Natural killer cell (primary cell): Measurements from ENCODE around the gene OR2V2. TPM values are rescaled to one million over a fixed set of nuclear protein-coding genes. Genes with fewer than 3 reads are reported as not detected.
A peak's percentile ranks its signal among the peaks of the same experiment; 100 is the strongest.

Experiments
- ATAC-seq, 3 donors: fragments of 150-1000 bp in 2 of 3; fragments of 200-7000 bp in 1 of 3; cut with Tn5 transposase; 1 replicate in 1 of 3; 2 replicates in 2 of 3; pipeline ENCODE4 v1.10.0; 2021; ENCODE audit warnings: mild to moderate bottlenecking in 2 of 3, moderate library complexity in 2 of 3
- DNase-seq, 2 donors: peaks; one replicate each; pipeline versions ENCODE4 v3.0.0 to v3.0.0-alpha.2; 2013 to 2021; ENCODE audit warnings: mixed read lengths in 1 of 2
- H3K27ac ChIP-seq: one replicate; pipeline ENCODE4 v1.5.1; 2013; ENCODE audit warnings: mild to moderate bottlenecking, low read length
- H3K27me3 ChIP-seq: one replicate; pipeline ENCODE4 v1.6.1; 2013; ENCODE audit warnings: low read length; ENCODE audit not compliant: control insufficient read depth, insufficient read depth
- H3K36me3 ChIP-seq: one replicate; pipeline ENCODE4 v1.6.1; 2013; ENCODE audit warnings: low read length; ENCODE audit not compliant: control insufficient read depth, insufficient read depth
- H3K4me1 ChIP-seq: one replicate; pipeline ENCODE4 v1.6.1; 2013; ENCODE audit warnings: low read length; ENCODE audit not compliant: control insufficient read depth, insufficient read depth
- H3K4me3 ChIP-seq: one replicate; pipeline ENCODE4 v1.5.1; 2013; ENCODE audit warnings: low read length
- H3K9me3 ChIP-seq: one replicate; pipeline ENCODE4 v1.6.1; 2013; ENCODE audit warnings: low read length; ENCODE audit not compliant: control insufficient read depth, insufficient read depth
- H3K27ac Mint-ChIP-seq, 2 donors: one replicate each; pipeline ENCODE4 v1.8.0; 2022; ENCODE audit warnings: mild to moderate bottlenecking in 2 of 2, mixed read lengths in 2 of 2, moderate library complexity in 1 of 2
- H3K27me3 Mint-ChIP-seq, 2 donors: one replicate each; pipeline ENCODE4 v1.8.0; 2022; ENCODE audit warnings: low read depth in 2 of 2, mixed read lengths in 2 of 2
- H3K36me3 Mint-ChIP-seq: one replicate; pipeline ENCODE4 v1.8.0; 2022; ENCODE audit warnings: mixed read lengths
- H3K4me1 Mint-ChIP-seq, 2 donors: one replicate each; pipeline ENCODE4 v1.8.0; 2022; ENCODE audit warnings: mixed read lengths in 2 of 2
- H3K4me3 Mint-ChIP-seq: one replicate; pipeline ENCODE4 v1.8.0; 2022; ENCODE audit warnings: mild to moderate bottlenecking, moderate library complexity, mixed read lengths
- H3K9me3 Mint-ChIP-seq, 2 donors: one replicate each; pipeline ENCODE4 v1.8.0; 2022; ENCODE audit warnings: mixed read lengths in 2 of 2
- CTCF ChIP-seq: fragments of 200-600 bp; IDR thresholded peaks from one replicate; pipeline ENCODE4 v1.8.0; 2022; ENCODE audit warnings: antibody characterized with exemption
- WGBS: methylation state at CpG from one replicate; pipeline ENCODE4 v1.1.7; 2013; ENCODE audit warnings: missing lambda C conversion rate; ENCODE audit not compliant: insufficient coverage; 5-methylcytosine and 5-hydroxymethylcytosine counted together
- intact Hi-C: fragments of 100-400 bp; cut with micrococcal nuclease; formaldehyde crosslinking; loops from one replicate; pipeline ENCODE4 v1.14.2; 2022
- total RNA-seq, 4 donors: library from RNA; stranded (reverse); fragments of 120-200 nt in 1 of 4; gene quantifications; one replicate each; pipeline versions ENCODE4 v1.2.3 to v1.2.4, GENCODE V29; 2013 to 2022

The OR2V2 gene
- total RNA-seq, 3 donors from 2014 or later (not counting 1 experiment from before 2014, with no cell fraction given) = not detected

- Mint-ChIP-seq H3K4me1 (peaks cover 50 to 56% of the 10 kb centered on the region in 2 donors), H3K9me3 (no peaks in the 10 kb centered on the region), H3K4me3 (peak overlapping the region; percentile 100), H3K27ac (peak overlapping the region; percentile 99 to 100), H3K27me3 (peaks cover 6 to 15% of the 10 kb centered on the region in 2 donors), H3K36me3 (peaks cover 10% of the 10 kb centered on the region)
- ATAC-seq (no peak), DNase-seq (no peak)
- intact Hi-C loops = no loop called here
- Histone ChIP-seq H3K27ac (peak overlapping the region; percentile 68), H3K9me3 (no peaks in the 10 kb centered on the region), H3K36me3 (no peaks in the 10 kb centered on the region), H3K4me3 (peak overlapping the region; percentile 91), H3K27me3 (no peaks in the 10 kb centered on the region), H3K4me1 (peaks cover 32% of the 10 kb centered on the region)
- TF ChIP-seq CTCF = no peak
- 55% methylated on average over 10 of the region's 12 CpGs for WGBS
These were observed 45.1 kb downstream of the OR2V2 start for GRCh38 chr5:181192337-181193046.

- intact Hi-C loops = no loop called here
- TF ChIP-seq CTCF = no peak
- H3K4me1 Mint-ChIP-seq = peaks cover 39 to 44% of the 10 kb centered on the region in 2 donors
- Histone ChIP-seq H3K36me3 (no peaks in the 10 kb centered on the region), H3K4me1 (peaks cover 21% of the 10 kb centered on the region), H3K27me3 (no peaks in the 10 kb centered on the region), H3K4me3 (no peak overlapping the region), H3K9me3 (no peaks in the 10 kb centered on the region), H3K27ac (no peak overlapping the region)
- peaks cover 3 to 10% of the 10 kb centered on the region in 2 donors for H3K27me3 Mint-ChIP-seq
- DNase-seq (no peak), ATAC-seq (no peak)
- 96% methylated on average over 2 of the region's 2 CpGs for WGBS
- H3K27ac Mint-ChIP-seq = peak overlapping the region in 1 of 2 donors; percentile 100
- H3K9me3 Mint-ChIP-seq = no peaks in the 10 kb centered on the region
- H3K36me3 Mint-ChIP-seq = peaks cover 4% of the 10 kb centered on the region
- H3K4me3 Mint-ChIP-seq = no peak overlapping the region
These were observed 46.3 kb downstream of the OR2V2 start for GRCh38 chr5:181193656-181194055.

DNA sequence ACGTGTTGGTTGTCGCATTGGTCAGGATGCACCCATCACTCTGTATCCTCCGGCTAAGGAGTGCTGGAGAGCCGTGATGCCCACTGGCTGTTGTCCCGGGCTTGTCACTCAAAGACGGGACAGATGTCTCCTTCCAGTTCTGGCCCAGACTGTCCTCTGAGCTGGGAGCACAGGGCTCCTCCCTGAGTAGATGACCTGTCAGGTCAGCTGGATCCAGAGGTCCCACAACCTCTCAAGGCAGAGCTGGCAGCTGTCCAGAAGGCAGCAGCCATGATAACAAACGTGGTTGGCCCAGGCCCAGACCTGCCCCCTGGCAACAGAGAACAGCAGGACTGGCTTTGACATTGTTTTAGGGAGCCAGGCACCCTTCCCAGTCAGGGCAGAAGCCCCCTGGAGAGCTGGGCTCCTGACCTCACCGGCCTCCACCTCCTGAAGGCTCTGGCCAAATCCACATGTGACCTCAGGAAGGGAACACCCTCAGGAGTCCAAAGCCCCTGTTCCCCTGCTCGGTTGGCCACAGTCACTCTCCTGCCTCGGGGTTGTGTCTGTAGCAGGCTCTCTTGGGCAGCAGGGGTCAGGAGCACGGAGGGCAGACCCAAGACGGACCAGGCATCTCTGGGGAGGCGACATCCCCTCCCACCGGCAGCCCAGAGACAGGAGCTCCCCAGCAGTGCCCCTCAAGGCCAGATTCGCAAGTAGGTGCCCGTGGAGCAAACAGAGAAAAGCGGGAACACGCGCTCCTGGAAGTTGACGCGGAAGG lies 47.3 kb downstream of the OR2V2 start:
- Mint-ChIP-seq H3K4me1 (peaks cover 29 to 34% of the 10 kb centered on the region in 2 donors), H3K27ac (no peak overlapping the region), H3K4me3 (no peak overlapping the region), H3K9me3 (no peaks in the 10 kb centered on the region), H3K36me3 (no peaks in the 10 kb centered on the region), H3K27me3 (peaks cover 0 to 10% of the 10 kb centered on the region in 2 donors)
- Histone ChIP-seq H3K4me3 (no peak overlapping the region), H3K36me3 (no peaks in the 10 kb centered on the region), H3K27ac (no peak overlapping the region), H3K4me1 (peaks cover 21% of the 10 kb centered on the region), H3K9me3 (no peaks in the 10 kb centered on the region), H3K27me3 (no peaks in the 10 kb centered on the region)
- DNase-seq = no peak
- WGBS = 90% methylated on average over 21 of the region's 21 CpGs
- intact Hi-C loops = no loop called here
- ATAC-seq = no peak
- no peak for TF ChIP-seq CTCF
